Measurements from ENCODE around the gene FRMD8.

- TF ChIP-seq POLR2AphosphoS5 (IDR thresholded peaks at IDR 0.05; ENCODE audit: borderline replicate concordance, low read depth, low read length) (no peak), EZH2 (IDR thresholded peaks at IDR 0.05) (no peak)
Observed at GRCh38 chr11:65362966-65363365, 23.5 kb upstream of the FRMD8 start.

Measured in SK-N-MC (cell line).